Natural killer cell (primary cell): ENCODE measurements around the gene DPY19L3. TPM values are rescaled to one million over a fixed set of nuclear protein-coding genes. Genes with fewer than 3 reads are reported as not detected.

Experiments
- ATAC-seq, 3 donors: fragments of 150-1000 bp in 2 of 3; fragments of 200-7000 bp in 1 of 3; cut with Tn5 transposase; 1 replicate in 1 of 3; 2 replicates in 2 of 3; pipeline ENCODE4 v1.10.0; 2021; ENCODE audit warnings: mild to moderate bottlenecking in 2 of 3, moderate library complexity in 2 of 3
- DNase-seq, 2 donors: peaks; one replicate each; pipeline versions ENCODE4 v3.0.0 to v3.0.0-alpha.2; 2013 to 2021; ENCODE audit warnings: mixed read lengths in 1 of 2
- H3K27ac ChIP-seq: one replicate; pipeline ENCODE4 v1.5.1; 2013; ENCODE audit warnings: mild to moderate bottlenecking, low read length
- H3K27me3 ChIP-seq: one replicate; pipeline ENCODE4 v1.6.1; 2013; ENCODE audit warnings: low read length; ENCODE audit not compliant: control insufficient read depth, insufficient read depth
- H3K36me3 ChIP-seq: one replicate; pipeline ENCODE4 v1.6.1; 2013; ENCODE audit warnings: low read length; ENCODE audit not compliant: control insufficient read depth, insufficient read depth
- H3K4me1 ChIP-seq: one replicate; pipeline ENCODE4 v1.6.1; 2013; ENCODE audit warnings: low read length; ENCODE audit not compliant: control insufficient read depth, insufficient read depth
- H3K4me3 ChIP-seq: one replicate; pipeline ENCODE4 v1.5.1; 2013; ENCODE audit warnings: low read length
- H3K9me3 ChIP-seq: one replicate; pipeline ENCODE4 v1.6.1; 2013; ENCODE audit warnings: low read length; ENCODE audit not compliant: control insufficient read depth, insufficient read depth
- H3K27ac Mint-ChIP-seq, 2 donors: one replicate each; pipeline ENCODE4 v1.8.0; 2022; ENCODE audit warnings: mild to moderate bottlenecking in 2 of 2, mixed read lengths in 2 of 2, moderate library complexity in 1 of 2
- H3K27me3 Mint-ChIP-seq, 2 donors: one replicate each; pipeline ENCODE4 v1.8.0; 2022; ENCODE audit warnings: low read depth in 2 of 2, mixed read lengths in 2 of 2
- H3K36me3 Mint-ChIP-seq: one replicate; pipeline ENCODE4 v1.8.0; 2022; ENCODE audit warnings: mixed read lengths
- H3K4me1 Mint-ChIP-seq, 2 donors: one replicate each; pipeline ENCODE4 v1.8.0; 2022; ENCODE audit warnings: mixed read lengths in 2 of 2
- H3K4me3 Mint-ChIP-seq: one replicate; pipeline ENCODE4 v1.8.0; 2022; ENCODE audit warnings: mild to moderate bottlenecking, moderate library complexity, mixed read lengths
- H3K9me3 Mint-ChIP-seq, 2 donors: one replicate each; pipeline ENCODE4 v1.8.0; 2022; ENCODE audit warnings: mixed read lengths in 2 of 2
- CTCF ChIP-seq: fragments of 200-600 bp; IDR thresholded peaks from one replicate; pipeline ENCODE4 v1.8.0; 2022; ENCODE audit warnings: antibody characterized with exemption
- WGBS: methylation state at CpG from one replicate; pipeline ENCODE4 v1.1.7; 2013; ENCODE audit warnings: missing lambda C conversion rate; ENCODE audit not compliant: insufficient coverage; 5-methylcytosine and 5-hydroxymethylcytosine counted together
- intact Hi-C: fragments of 100-400 bp; cut with micrococcal nuclease; formaldehyde crosslinking; loops from one replicate; pipeline ENCODE4 v1.14.2; 2022
- total RNA-seq, 4 donors: library from RNA; stranded (reverse); fragments of 120-200 nt in 1 of 4; gene quantifications; one replicate each; pipeline versions ENCODE4 v1.2.3 to v1.2.4, GENCODE V29; 2013 to 2022

DPY19L3 gene
- total RNA-seq, 3 donors from 2014 or later (not counting 1 experiment from before 2014, with no cell fraction given): 26.7 to 28.1 (median 27.6) TPM

- H3K36me3 Mint-ChIP-seq: peaks cover 13% of the 10 kb centered on the region
- intact Hi-C loops: no loop called here
Observed at GRCh38 chr19:32359581-32359980, 46.0 kb upstream of the DPY19L3 start.

GRCh38 chr19:32361574-32362317 is 43.8 kb upstream of the DPY19L3 start:
- no peak for TF ChIP-seq CTCF
- peaks cover 15% of the 10 kb centered on the region for H3K36me3 Mint-ChIP-seq
- peak overlapping the region in 1 of 2 donors; percentile 52 for H3K27ac Mint-ChIP-seq
- H3K4me3 Mint-ChIP-seq: no peak overlapping the region
- H3K9me3 Mint-ChIP-seq: no peaks in the 10 kb centered on the region
- no peaks in the 10 kb centered on the region for H3K27me3 ChIP-seq
- H3K27ac ChIP-seq: no peak overlapping the region
- WGBS: 94% methylated on average over 9 of the region's 9 CpGs
- H3K4me1 ChIP-seq: no peaks in the 10 kb centered on the region
- H3K36me3 ChIP-seq: peaks cover 61% of the 10 kb centered on the region
- H3K4me3 ChIP-seq: no peak overlapping the region
- H3K27me3 Mint-ChIP-seq: no peaks in the 10 kb centered on the region
- H3K4me1 Mint-ChIP-seq: peaks cover 42 to 53% of the 10 kb centered on the region in 2 donors
- intact Hi-C loops: no loop called here
- ATAC-seq: no peak
- no peak for DNase-seq
- no peaks in the 10 kb centered on the region for H3K9me3 ChIP-seq

More at GRCh38 chr19:32359581-32359980, 46.0 kb upstream of the DPY19L3 start:
- Histone ChIP-seq H3K36me3 (peaks cover 72% of the 10 kb centered on the region), H3K27me3 (no peaks in the 10 kb centered on the region), H3K4me1 (peaks cover 4% of the 10 kb centered on the region), H3K27ac (no peak overlapping the region), H3K4me3 (no peak overlapping the region), H3K9me3 (no peaks in the 10 kb centered on the region)
- Mint-ChIP-seq H3K27ac (no peak overlapping the region), H3K4me1 (peaks cover 34 to 45% of the 10 kb centered on the region in 2 donors), H3K27me3 (no peaks in the 10 kb centered on the region), H3K9me3 (no peaks in the 10 kb centered on the region), H3K4me3 (no peak overlapping the region)
- 96% methylated on average over 6 of the region's 9 CpGs for WGBS
- TF ChIP-seq CTCF: no peak
- no peak for ATAC-seq
- no peak for DNase-seq

GRCh38 chr19:32362318-32362691 is 43.3 kb upstream of the DPY19L3 start:
- 94% methylated on average over 5 of the region's 5 CpGs for WGBS
- no peak for TF ChIP-seq CTCF
- Histone ChIP-seq H3K4me3 (no peak overlapping the region), H3K27ac (no peak overlapping the region), H3K27me3 (no peaks in the 10 kb centered on the region), H3K4me1 (no peaks in the 10 kb centered on the region), H3K36me3 (peaks cover 61% of the 10 kb centered on the region), H3K9me3 (no peaks in the 10 kb centered on the region)
- intact Hi-C loops: no loop called here
- Mint-ChIP-seq H3K4me1 (peaks cover 47 to 57% of the 10 kb centered on the region in 2 donors), H3K9me3 (no peaks in the 10 kb centered on the region), H3K36me3 (peaks cover 15% of the 10 kb centered on the region), H3K27ac (no peak overlapping the region), H3K27me3 (no peaks in the 10 kb centered on the region), H3K4me3 (no peak overlapping the region)
- no peak for DNase-seq
- no peak for ATAC-seq

- Histone ChIP-seq H3K9me3 (no peaks in the 10 kb centered on the region), H3K4me1 (no peaks in the 10 kb centered on the region), H3K27ac (no peak overlapping the region), H3K27me3 (no peaks in the 10 kb centered on the region), H3K36me3 (peaks cover 56% of the 10 kb centered on the region), H3K4me3 (no peak overlapping the region)
- DNase-seq: no peak
- H3K27ac Mint-ChIP-seq: peak overlapping the region in 1 of 2 donors; percentile 5
- H3K9me3 Mint-ChIP-seq: no peaks in the 10 kb centered on the region
- H3K27me3 Mint-ChIP-seq: no peaks in the 10 kb centered on the region
- WGBS: 85% methylated on average over 3 of the region's 3 CpGs
- H3K36me3 Mint-ChIP-seq: peaks cover 15% of the 10 kb centered on the region
- TF ChIP-seq CTCF: no peak
- ATAC-seq: no peak
- peaks cover 56 to 64% of the 10 kb centered on the region in 2 donors for H3K4me1 Mint-ChIP-seq
- intact Hi-C loops: no loop called here
- no peak overlapping the region for H3K4me3 Mint-ChIP-seq
Observed at GRCh38 chr19:32363175-32363574, 42.4 kb upstream of the DPY19L3 start.
